VCaP (cell line): ENCODE data around the gene DAPK3.

Experiments
- H3K27ac ChIP-seq: fragments of 450-650 bp; 2 replicates; pipeline ENCODE4 v1.5.1; 2017
- CTCF ChIP-seq: fragments of 450-650 bp; conservative IDR thresholded peaks from 2 replicates; pipeline ENCODE4 v1.5.1; 2017; ENCODE audit warnings: mild to moderate bottlenecking, moderate library complexity

DAPK3 gene

GRCh38 chr19:3979289-3979673 is 8.4 kb upstream of the DAPK3 start:
- TF ChIP-seq CTCF, result no peak
- H3K27ac ChIP-seq, result no peak overlapping the region

GRCh38 chr19:3978145-3978544 is 7.2 kb upstream of the DAPK3 start:
- no peak for TF ChIP-seq CTCF
- H3K27ac ChIP-seq, result no peak overlapping the region

- 0 out of 2 replicates have a peak, but pooled peaks have one; percentile 8 for TF ChIP-seq CTCF
- H3K27ac ChIP-seq, result no peak overlapping the region
These were observed 6.6 kb upstream of the DAPK3 start for GRCh38 chr19:3977242-3978143.

GRCh38 chr19:3976495-3977241 is 5.8 kb upstream of the DAPK3 start:
- H3K27ac ChIP-seq, result no peak overlapping the region
- TF ChIP-seq CTCF, result no peak

- no peak overlapping the region for H3K27ac ChIP-seq
- no peak for TF ChIP-seq CTCF
These were observed 4.8 kb upstream of the DAPK3 start for GRCh38 chr19:3975637-3976087.

GRCh38 chr19:3975144-3975543 is 4.2 kb upstream of the DAPK3 start:
- no peak overlapping the region for H3K27ac ChIP-seq
- no peak for TF ChIP-seq CTCF

GRCh38 chr19:3970313-3970807 is 539 bp downstream of the DAPK3 start:
- no peak for TF ChIP-seq CTCF

More at GRCh38 chr19:3970313-3970807, 539 bp downstream of the DAPK3 start:
- peak overlapping the region; percentile 65 for H3K27ac ChIP-seq
